Measurements from ENCODE around the gene STUB1. TPM values are rescaled to one million over a fixed set of nuclear protein-coding genes. Genes with fewer than 3 reads are reported as not detected.

The STUB1 gene
- total RNA-seq, 3 donors from 2014 or later = 117 to 136 (median 127) TPM

- Mint-ChIP-seq H3K4me3 (no peak overlapping the region), H3K27me3 (ENCODE audit: low read depth) (peaks cover 11% of the 10 kb centered on the region), H3K36me3 (ENCODE audit: insufficient read depth) (peaks cover 8% of the 10 kb centered on the region), H3K4me1 (ENCODE audit: low read depth) (peaks cover 18% of the 10 kb centered on the region), H3K9me3 (no peaks in the 10 kb centered on the region)
- DNase-seq (no peak), ATAC-seq (no peak)
These were observed 3.3 kb upstream of the STUB1 start for GRCh38 chr16:676913-677312.

GRCh38 chr16:677316-678190 lies 2.7 kb upstream of the STUB1 start:
- Mint-ChIP-seq H3K4me1 (ENCODE audit: low read depth) (peaks cover 22% of the 10 kb centered on the region), H3K36me3 (ENCODE audit: insufficient read depth) (peaks cover 12% of the 10 kb centered on the region), H3K4me3 (no peak overlapping the region), H3K9me3 (no peaks in the 10 kb centered on the region), H3K27me3 (ENCODE audit: low read depth) (peaks cover 11% of the 10 kb centered on the region)
- DNase-seq = no peak
- no peak for ATAC-seq

GRCh38 chr16:678209-678857 lies 1.9 kb upstream of the STUB1 start:
- Mint-ChIP-seq H3K27me3 (ENCODE audit: low read depth) (peaks cover 11% of the 10 kb centered on the region), H3K9me3 (no peaks in the 10 kb centered on the region), H3K36me3 (ENCODE audit: insufficient read depth) (peaks cover 11% of the 10 kb centered on the region), H3K4me1 (ENCODE audit: low read depth) (peaks cover 23% of the 10 kb centered on the region), H3K4me3 (no peak overlapping the region)
- ATAC-seq (no peak), DNase-seq (no peak)

- ATAC-seq (peak; percentile 12 to 19), DNase-seq (peak; percentile 40)
- no peaks in the 10 kb centered on the region for H3K9me3 Mint-ChIP-seq
- peak overlapping the region; percentile 73 for H3K4me3 Mint-ChIP-seq
- H3K4me1 Mint-ChIP-seq (ENCODE audit: low read depth) = peaks cover 23% of the 10 kb centered on the region
- peaks cover 11% of the 10 kb centered on the region for H3K36me3 Mint-ChIP-seq (ENCODE audit: insufficient read depth)
- H3K27me3 Mint-ChIP-seq (ENCODE audit: low read depth) = peaks cover 11% of the 10 kb centered on the region
These were observed 1.1 kb upstream of the STUB1 start for GRCh38 chr16:678858-679813.

DNA sequence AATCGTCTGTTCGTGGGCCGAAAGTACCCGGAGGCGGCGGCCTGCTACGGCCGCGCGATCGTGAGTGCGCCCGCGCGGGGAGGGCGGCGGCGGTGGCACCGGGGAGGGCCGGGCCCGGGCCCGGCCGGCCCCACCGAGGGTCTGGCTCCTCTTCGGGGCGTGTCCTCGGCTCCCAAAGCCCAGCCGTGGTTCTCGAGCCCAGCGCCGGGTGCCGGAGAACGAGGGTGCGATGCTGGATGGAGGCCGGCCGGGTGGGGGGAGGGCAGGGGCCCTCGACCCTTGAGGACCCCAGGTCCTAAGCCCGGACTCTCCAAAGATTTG lies 375 bp downstream of the STUB1 start:
- H3K4me1 Mint-ChIP-seq (ENCODE audit: low read depth) = peaks cover 20% of the 10 kb centered on the region
- peak overlapping the region; percentile 83 for H3K4me3 Mint-ChIP-seq
- DNase-seq (no peak), ATAC-seq (peak; percentile 1 to 5)
- no peaks in the 10 kb centered on the region for H3K9me3 Mint-ChIP-seq
- peaks cover 5% of the 10 kb centered on the region for H3K27me3 Mint-ChIP-seq (ENCODE audit: low read depth)
- H3K36me3 Mint-ChIP-seq (ENCODE audit: insufficient read depth) = peaks cover 11% of the 10 kb centered on the region

- H3K9me3 Mint-ChIP-seq = no peaks in the 10 kb centered on the region
- peaks cover 5% of the 10 kb centered on the region for H3K27me3 Mint-ChIP-seq (ENCODE audit: low read depth)
- H3K4me3 Mint-ChIP-seq = peak overlapping the region; percentile 83
- DNase-seq (no peak), ATAC-seq (no peak)
- peaks cover 20% of the 10 kb centered on the region for H3K4me1 Mint-ChIP-seq (ENCODE audit: low read depth)
- peaks cover 11% of the 10 kb centered on the region for H3K36me3 Mint-ChIP-seq (ENCODE audit: insufficient read depth)
These were observed 946 bp downstream of the STUB1 start for GRCh38 chr16:680967-681745.

GRCh38 chr16:681746-682427 lies 1.7 kb downstream of the STUB1 start:
- Mint-ChIP-seq H3K36me3 (ENCODE audit: insufficient read depth) (peaks cover 11% of the 10 kb centered on the region), H3K4me1 (ENCODE audit: low read depth) (peaks cover 20% of the 10 kb centered on the region), H3K9me3 (no peaks in the 10 kb centered on the region), H3K27me3 (ENCODE audit: low read depth) (peaks cover 2% of the 10 kb centered on the region), H3K4me3 (peak overlapping the region; percentile 83)
- ATAC-seq = no peak
- no peak for DNase-seq

DNA sequence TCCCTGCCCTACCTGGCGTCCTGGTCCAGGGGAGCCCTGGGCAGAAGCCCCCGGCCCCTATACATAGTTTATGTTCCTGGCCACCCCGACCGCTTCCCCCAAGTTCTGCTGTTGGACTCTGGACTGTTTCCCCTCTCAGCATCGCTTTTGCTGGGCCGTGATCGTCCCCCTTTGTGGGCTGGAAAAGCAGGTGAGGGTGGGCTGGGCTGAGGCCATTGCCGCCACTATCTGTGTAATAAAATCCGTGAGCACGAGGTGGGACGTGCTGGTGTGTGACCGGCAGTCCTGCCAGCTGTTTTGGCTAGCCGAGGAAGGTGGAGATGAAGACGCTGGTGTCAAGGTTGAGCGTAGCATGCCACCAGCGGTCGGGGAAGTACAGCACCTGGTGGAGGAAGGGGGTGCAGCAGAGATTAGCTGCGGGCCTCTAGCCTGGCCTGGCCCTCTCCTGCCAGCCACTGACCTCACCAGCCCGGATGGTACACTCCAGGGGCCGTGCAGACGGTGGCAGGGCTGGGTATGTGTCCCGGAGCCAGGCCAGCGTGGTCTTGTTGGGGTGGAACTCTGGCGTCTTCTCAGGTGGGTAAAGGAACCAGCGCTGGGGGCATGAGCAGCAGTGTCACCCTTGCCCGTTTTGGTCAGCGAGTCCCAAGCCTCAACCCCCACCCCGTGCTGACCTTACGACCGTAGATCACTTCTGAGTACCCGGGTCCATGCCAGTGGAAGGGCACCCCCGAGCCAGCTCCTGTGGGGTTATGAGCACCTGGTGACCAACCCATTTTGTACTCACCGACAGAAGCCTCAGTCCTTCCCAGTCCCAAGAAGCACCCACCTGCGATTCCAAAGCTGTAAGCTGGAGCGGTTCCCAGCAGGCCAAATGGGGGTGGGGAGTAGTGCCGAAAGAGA lies 2.5 kb downstream of the STUB1 start:
- Mint-ChIP-seq H3K4me1 (ENCODE audit: low read depth) (peaks cover 20% of the 10 kb centered on the region), H3K27me3 (ENCODE audit: low read depth) (no peaks in the 10 kb centered on the region), H3K4me3 (peak overlapping the region; percentile 80), H3K36me3 (ENCODE audit: insufficient read depth) (peaks cover 11% of the 10 kb centered on the region), H3K9me3 (no peaks in the 10 kb centered on the region)
- ATAC-seq (no peak), DNase-seq (no peak)

DNA sequence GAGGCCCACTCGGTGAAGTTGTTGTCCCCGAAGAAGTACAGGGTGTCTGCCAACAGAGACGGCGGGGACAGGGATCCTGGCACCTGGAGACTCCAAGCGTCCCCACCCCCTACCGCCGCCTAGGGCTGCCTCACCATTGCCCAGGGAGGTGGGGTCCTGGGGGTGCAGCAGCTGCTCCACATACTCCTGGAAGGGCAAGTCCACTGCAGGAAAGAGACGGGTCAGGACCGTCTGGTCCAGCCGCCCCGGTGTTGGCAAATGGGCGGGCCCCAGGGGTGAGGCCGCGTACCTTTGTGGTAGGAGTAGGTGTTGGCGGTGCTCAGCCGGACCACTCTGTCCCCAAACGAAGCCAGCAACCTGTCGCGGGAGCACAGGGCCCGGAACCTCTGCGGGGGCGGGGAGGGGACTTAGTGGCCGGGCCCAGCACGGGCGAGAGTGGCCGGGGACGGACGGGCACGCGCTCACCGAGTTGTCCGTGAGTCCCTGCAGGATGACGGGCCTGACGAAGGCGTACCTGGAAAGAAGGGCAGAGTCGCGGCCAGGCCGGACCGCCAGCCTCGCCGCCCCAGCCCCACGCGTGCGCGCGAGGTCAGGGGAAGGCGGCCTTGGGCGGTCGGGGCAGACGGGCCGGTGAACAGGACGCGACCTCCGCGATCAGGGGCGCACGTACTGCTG lies 3.3 kb downstream of the STUB1 start:
- H3K36me3 Mint-ChIP-seq (ENCODE audit: insufficient read depth) = peaks cover 11% of the 10 kb centered on the region
- H3K9me3 Mint-ChIP-seq = no peaks in the 10 kb centered on the region
- peak overlapping the region; percentile 80 for H3K4me3 Mint-ChIP-seq
- ATAC-seq (no peak), DNase-seq (no peak)
- no peaks in the 10 kb centered on the region for H3K27me3 Mint-ChIP-seq (ENCODE audit: low read depth)
- peaks cover 20% of the 10 kb centered on the region for H3K4me1 Mint-ChIP-seq (ENCODE audit: low read depth)

DNA sequence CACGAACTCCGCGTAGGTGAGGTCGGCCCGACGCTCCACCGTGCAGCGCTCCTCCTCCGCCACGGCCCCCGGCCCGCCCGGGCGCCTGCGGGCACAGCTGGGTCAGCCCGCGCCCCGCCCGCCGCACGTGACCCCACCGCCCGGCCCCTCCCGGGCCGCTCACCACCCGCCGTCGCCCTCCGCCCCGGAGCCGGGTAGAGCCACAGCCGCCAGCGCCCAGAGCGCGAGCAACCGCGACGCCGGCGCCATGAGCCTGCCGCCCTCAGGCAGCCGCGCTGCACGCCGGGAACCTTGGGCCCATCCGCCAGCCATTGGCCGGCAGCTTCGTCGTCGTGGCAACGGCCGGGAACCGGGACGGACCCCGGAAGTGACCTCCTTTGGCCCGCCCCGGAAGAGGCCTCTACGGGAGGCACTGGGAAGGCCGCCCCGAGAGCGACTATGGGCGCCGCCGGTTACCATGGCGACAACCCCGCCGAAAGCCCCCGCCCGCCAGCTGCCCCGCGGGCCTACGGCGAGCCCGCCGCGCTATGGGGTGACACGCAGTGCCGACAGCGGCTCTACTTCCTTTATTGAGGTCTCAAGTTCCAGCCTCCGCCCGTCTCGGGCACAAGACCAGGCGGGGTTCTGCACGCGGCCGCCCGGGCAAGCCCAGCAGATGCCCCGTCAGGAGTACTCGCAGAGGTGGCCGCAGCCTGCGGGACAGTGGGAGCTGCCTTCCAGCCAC lies 4.0 kb downstream of the STUB1 start, which contains the start of gene JMJD8:
Gene JMJD8 (minus strand): TSS at position 264 of the 724 bp plus-strand sequence. CDS start 15 bp downstream, at position 249.
- peak; percentile 95 for DNase-seq
- Mint-ChIP-seq H3K27me3 (ENCODE audit: low read depth) (no peaks in the 10 kb centered on the region), H3K4me3 (peak within 1 kb of the TSS; percentile 80), H3K9me3 (no peaks in the 10 kb centered on the region), H3K36me3 (ENCODE audit: insufficient read depth) (peaks cover 11% of the 10 kb centered on the region), H3K4me1 (ENCODE audit: low read depth) (peaks cover 26% of the 10 kb centered on the region)
- peak; percentile 72 to 73 for ATAC-seq

GRCh38 chr16:684961-685696 lies 4.9 kb downstream of the STUB1 start:
- no peaks in the 10 kb centered on the region for H3K9me3 Mint-ChIP-seq

More at GRCh38 chr16:684961-685696, 4.9 kb downstream of the STUB1 start:
- DNase-seq (no peak), ATAC-seq (no peak)
- Mint-ChIP-seq H3K4me1 (ENCODE audit: low read depth) (peaks cover 28% of the 10 kb centered on the region), H3K4me3 (no peak overlapping the region), H3K36me3 (ENCODE audit: insufficient read depth) (peaks cover 11% of the 10 kb centered on the region), H3K27me3 (ENCODE audit: low read depth) (no peaks in the 10 kb centered on the region)
